GM21528 (cell line): ENCODE results near the gene UNK.

Source experiments
- ATAC-seq: cut with Tn5 transposase; IDR thresholded peaks from one replicate; pipeline ENCODE4 v1.9.1; 2021; ENCODE audit warnings: mild to moderate bottlenecking, moderate library complexity; ENCODE audit not compliant: unreplicated experiment, low FRiP score

The UNK gene

GRCh38 chr17:75830164-75831031, 45.8 kb downstream of the UNK start:
- ATAC-seq, result no peak

GRCh38 chr17:75831032-75831571, 46.5 kb downstream of the UNK start:
- no peak for ATAC-seq

GRCh38 chr17:75832164-75832651, 47.6 kb downstream of the UNK start:
- no peak for ATAC-seq

GRCh38 chr17:75832652-75833400, 48.2 kb downstream of the UNK start:
- no peak for ATAC-seq

GRCh38 chr17:75834279-75834920, 49.8 kb downstream of the UNK start:
- no peak for ATAC-seq

- ATAC-seq, result no peak
Observed at GRCh38 chr17:75834928-75835653, 50.5 kb downstream of the UNK start.

- no peak for ATAC-seq
Observed at GRCh38 chr17:75835654-75835987, 51.0 kb downstream of the UNK start.

- ATAC-seq, result no peak
Observed at GRCh38 chr17:75836605-75837004, 52.0 kb downstream of the UNK start.

GRCh38 chr17:75837899-75838298, 53.3 kb downstream of the UNK start:
- no peak for ATAC-seq

GRCh38 chr17:75838410-75838809, 53.8 kb downstream of the UNK start:
- ATAC-seq, result no peak

GRCh38 chr17:75839942-75840798, 55.6 kb downstream of the UNK start:
- no peak for ATAC-seq

GRCh38 chr17:75840799-75841164, 56.2 kb downstream of the UNK start:
- no peak for ATAC-seq

- no peak for ATAC-seq
Observed at GRCh38 chr17:75842411-75842810, 57.8 kb downstream of the UNK start.

GRCh38 chr17:75842963-75843576, 58.5 kb downstream of the UNK start:
- no peak for ATAC-seq

GRCh38 chr17:75843577-75844529, 59.2 kb downstream of the UNK start, which contains the start of gene UNC13D:
TSS of gene UNC13D (minus strand) at chr17:75844404. CDS start at chr17:75844337, 67 bp downstream.
- no peak for ATAC-seq

GRCh38 chr17:75844530-75845057, 60.0 kb downstream of the UNK start:
- no peak for ATAC-seq

- ATAC-seq, result no peak
Observed at GRCh38 chr17:75845058-75845711, 60.6 kb downstream of the UNK start.
